ENCODE results near the gene TLE1.
"Not testable (repeated sequence)": the region's sequence is repeated elsewhere in the genome, so short reads cannot be mapped to it uniquely, and the experiment has no call there.

Gene TLE1

GRCh38 chr9:81621785-81622259, 67.5 kb downstream of the TLE1 start:
- DNase-seq (ENCODE audit: low read depth): no peak

GRCh38 chr9:81621118-81621517, 68.2 kb downstream of the TLE1 start:
- no peak for DNase-seq (ENCODE audit: low read depth)

GRCh38 chr9:81620002-81620390, 69.4 kb downstream of the TLE1 start:
- no peak for DNase-seq (ENCODE audit: low read depth)

GRCh38 chr9:81619353-81620001, 69.9 kb downstream of the TLE1 start:
- peak; percentile 85 for DNase-seq (ENCODE audit: low read depth)

GRCh38 chr9:81618923-81619322, 70.4 kb downstream of the TLE1 start:
- no peak for DNase-seq (ENCODE audit: low read depth)

- no peak for DNase-seq (ENCODE audit: low read depth)
These were observed 73.2 kb downstream of the TLE1 start for GRCh38 chr9:81616141-81616540.

- DNase-seq (ENCODE audit: low read depth): no peak
These were observed 75.0 kb downstream of the TLE1 start for GRCh38 chr9:81614335-81614734.

- peak; percentile 52 for DNase-seq (ENCODE audit: low read depth)
These were observed 76.1 kb downstream of the TLE1 start for GRCh38 chr9:81613002-81613812.

GRCh38 chr9:81611664-81612063, 77.7 kb downstream of the TLE1 start:
- no peak for DNase-seq (ENCODE audit: low read depth)

GRCh38 chr9:81610740-81611107, 78.6 kb downstream of the TLE1 start:
- no peak for DNase-seq (ENCODE audit: low read depth)

- no peak for DNase-seq (ENCODE audit: low read depth)
These were observed 79.3 kb downstream of the TLE1 start for GRCh38 chr9:81609782-81610739.

- no peak for DNase-seq (ENCODE audit: low read depth)
These were observed 81.1 kb downstream of the TLE1 start for GRCh38 chr9:81608289-81608657.

- no peak for DNase-seq (ENCODE audit: low read depth)
These were observed 81.6 kb downstream of the TLE1 start for GRCh38 chr9:81607593-81608288.

GRCh38 chr9:81606261-81606660, 83.1 kb downstream of the TLE1 start:
- not testable (repeated sequence) for DNase-seq (ENCODE audit: low read depth)

GRCh38 chr9:81605170-81605670, 84.1 kb downstream of the TLE1 start:
- DNase-seq (ENCODE audit: low read depth): no peak

- no peak for DNase-seq (ENCODE audit: low read depth)
These were observed 84.8 kb downstream of the TLE1 start for GRCh38 chr9:81604306-81605169.

GRCh38 chr9:81602887-81603680, 86.3 kb downstream of the TLE1 start:
- DNase-seq (ENCODE audit: low read depth): no peak

- no peak for DNase-seq (ENCODE audit: low read depth)
These were observed 87.4 kb downstream of the TLE1 start for GRCh38 chr9:81601639-81602623.

- no peak for DNase-seq (ENCODE audit: low read depth)
These were observed 88.7 kb downstream of the TLE1 start for GRCh38 chr9:81600631-81601030.
